ENCODE measurements around the gene ALKBH3.

ALKBH3 gene

DNA sequence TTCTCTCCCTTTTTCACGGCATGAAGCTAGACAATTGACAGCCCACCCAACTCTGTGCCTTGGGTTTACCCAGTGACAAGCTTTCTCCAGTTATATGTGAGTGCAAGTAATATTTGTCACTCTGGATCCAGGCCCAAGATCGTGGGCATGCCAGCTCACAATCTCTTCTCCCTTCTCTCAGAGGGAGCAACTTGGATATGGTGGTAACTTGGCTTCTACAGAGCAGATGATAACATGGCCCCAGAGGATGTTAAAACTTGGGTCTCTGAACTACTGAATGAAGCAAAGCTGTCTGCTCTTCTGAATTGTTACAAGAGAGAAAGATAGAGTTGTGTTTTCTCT, 82.6 kb downstream of the ALKBH3 start:
- DNase-seq = no peak

DNA sequence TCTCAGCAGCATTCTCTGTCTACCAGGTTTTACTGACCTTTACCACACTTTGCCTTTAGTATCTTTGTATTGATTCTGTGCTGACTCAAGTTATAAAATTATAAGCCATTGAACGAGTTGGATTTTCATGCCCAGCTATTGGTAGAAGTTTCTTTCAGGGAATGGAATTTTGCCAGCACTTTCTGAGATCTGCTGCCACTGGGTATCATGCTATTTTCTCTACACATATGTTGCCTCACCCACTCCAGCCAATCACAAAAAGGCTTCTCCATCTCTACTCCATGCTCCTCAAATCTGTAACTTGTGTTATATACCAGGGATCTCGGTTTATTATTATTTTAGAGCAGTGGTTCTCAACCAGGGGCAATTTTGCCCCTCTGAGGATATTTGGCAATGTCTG, 87.0 kb downstream of the ALKBH3 start:
- no peak for DNase-seq

- DNase-seq = no peak
Measured at GRCh38 chr11:43968719-43969118, 88.1 kb downstream of the ALKBH3 start.

GRCh38 chr11:43969543-43969942, 88.9 kb downstream of the ALKBH3 start:
- DNase-seq = peak; percentile 47
